DND-41 (cell line): ENCODE results near the gene KLHL36.

Experiments used
- CTCF ChIP-seq: IDR thresholded peaks from 2 replicates; pipeline ENCODE4 v1.5.1; 2012; ENCODE audit warnings: borderline replicate concordance, low read length, moderate library complexity, mild to moderate bottlenecking; ENCODE audit not compliant: poor library complexity, severe bottlenecking; ENCODE audit errors: extremely low read depth
- EZH2 ChIP-seq: IDR thresholded peaks from 3 replicates; pipeline ENCODE4 v1.6.1; 2012; ENCODE audit warnings: borderline replicate concordance, low read depth, mild to moderate bottlenecking, moderate library complexity, low read length, inconsistent platforms; ENCODE audit not compliant: severe bottlenecking

- TF ChIP-seq CTCF = no peak
- TF ChIP-seq EZH2 = no peak
These were observed 27.6 kb downstream of the KLHL36 start for GRCh38 chr16:84675884-84676283.
